SHP77 treated with DMSO at 0.1 percent for 48 hours (cell line): ENCODE measurements around the gene SPAG8.
A peak's percentile ranks its signal among the peaks of the same experiment; 100 is the strongest.

Source experiments
- DNase-seq: peaks from one replicate; lab custom pipeline; 2025; lab: John Stamatoyannopoulos, UW

The SPAG8 gene, protein sequence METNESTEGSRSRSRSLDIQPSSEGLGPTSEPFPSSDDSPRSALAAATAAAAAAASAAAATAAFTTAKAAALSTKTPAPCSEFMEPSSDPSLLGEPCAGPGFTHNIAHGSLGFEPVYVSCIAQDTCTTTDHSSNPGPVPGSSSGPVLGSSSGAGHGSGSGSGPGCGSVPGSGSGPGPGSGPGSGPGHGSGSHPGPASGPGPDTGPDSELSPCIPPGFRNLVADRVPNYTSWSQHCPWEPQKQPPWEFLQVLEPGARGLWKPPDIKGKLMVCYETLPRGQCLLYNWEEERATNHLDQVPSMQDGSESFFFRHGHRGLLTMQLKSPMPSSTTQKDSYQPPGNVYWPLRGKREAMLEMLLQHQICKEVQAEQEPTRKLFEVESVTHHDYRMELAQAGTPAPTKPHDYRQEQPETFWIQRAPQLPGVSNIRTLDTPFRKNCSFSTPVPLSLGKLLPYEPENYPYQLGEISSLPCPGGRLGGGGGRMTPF

DNA sequence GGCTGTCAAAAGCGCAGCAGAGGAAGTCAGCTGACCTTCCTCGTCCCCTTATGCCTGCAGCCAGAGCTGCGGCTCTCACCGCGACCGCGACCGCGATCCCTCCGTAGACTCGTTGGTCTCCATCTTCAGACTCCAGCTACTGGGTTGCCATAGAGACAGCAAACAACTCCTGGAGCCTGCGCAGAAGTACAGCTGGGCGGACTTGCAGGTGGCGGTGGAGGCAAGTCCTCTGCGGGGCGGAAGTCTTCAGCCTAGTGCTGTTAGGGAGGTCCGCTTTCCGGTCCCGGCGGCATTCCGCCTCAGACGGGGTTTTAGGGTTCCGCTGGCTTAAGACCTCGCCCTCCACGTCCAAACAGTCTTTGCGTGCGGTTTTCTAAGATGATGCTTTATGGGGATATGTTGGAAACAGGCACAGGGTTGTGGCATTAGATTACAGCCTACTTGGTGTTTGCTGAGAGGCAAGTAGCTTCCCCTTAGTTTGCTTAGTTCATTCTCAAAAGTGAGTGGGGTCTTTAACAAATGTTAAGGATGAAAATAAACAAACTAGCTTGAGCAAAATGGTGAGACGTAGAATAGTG lies at the start of gene SPAG8:
Gene SPAG8, minus strand, starts transcription at position 238 of the 578 bp plus-strand sequence. Its CDS starts 115 bp downstream, at position 123.
- DNase-seq: peak; percentile 70

DNA sequence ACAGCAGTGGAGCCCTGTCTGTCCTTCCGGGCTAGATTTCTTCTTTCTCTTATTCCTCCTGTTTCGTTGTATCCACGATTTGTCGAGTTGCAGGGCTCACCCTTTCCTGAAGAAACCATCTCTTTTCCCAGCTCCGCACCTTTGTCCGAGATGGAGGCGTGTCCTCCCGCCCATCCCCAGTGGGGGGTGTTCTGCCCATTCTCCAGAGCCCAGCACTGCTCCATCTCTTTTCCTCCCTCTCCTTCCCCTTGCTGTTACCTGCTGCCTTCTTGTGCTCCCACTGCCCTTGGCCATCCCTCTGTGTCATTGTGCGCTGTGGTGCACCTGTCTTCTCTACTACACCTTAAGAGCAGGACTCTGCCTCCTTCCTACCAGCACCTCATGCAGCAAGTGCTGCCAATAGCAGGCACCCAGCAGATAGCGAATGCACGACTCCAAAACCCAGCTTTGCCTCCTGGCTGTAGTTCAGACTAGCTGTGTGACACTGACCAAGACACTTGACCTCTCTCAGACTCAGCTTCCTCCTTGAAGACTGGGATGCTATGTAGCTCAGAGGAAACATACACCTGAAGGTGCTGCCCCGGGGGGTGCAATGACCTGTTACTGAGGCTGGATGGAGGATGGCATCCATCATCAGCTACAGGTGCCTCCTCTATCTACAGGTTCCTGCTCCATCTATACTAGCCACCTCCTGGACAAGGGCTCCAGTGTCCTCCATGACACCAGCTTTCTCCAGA lies 49.3 kb upstream of the SPAG8 start:
- DNase-seq: no peak

DNA sequence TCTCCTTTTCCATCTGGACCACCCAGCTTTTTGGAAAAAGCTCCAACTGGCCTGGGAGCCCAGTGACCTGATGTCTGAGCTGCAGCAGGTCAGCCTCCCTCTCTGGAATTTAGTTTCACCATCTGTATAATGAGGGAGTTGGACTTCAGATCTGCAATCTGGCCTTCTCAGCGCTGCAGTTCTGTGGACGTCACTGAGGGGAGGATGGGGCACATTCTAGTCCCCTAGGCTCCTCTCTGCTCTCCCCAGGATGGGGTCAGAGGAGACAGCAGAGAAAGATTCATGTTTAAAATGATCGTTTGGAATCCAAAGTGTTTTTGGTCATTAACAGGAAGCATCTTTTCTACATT lies 47.9 kb upstream of the SPAG8 start:
- DNase-seq: no peak

DNA sequence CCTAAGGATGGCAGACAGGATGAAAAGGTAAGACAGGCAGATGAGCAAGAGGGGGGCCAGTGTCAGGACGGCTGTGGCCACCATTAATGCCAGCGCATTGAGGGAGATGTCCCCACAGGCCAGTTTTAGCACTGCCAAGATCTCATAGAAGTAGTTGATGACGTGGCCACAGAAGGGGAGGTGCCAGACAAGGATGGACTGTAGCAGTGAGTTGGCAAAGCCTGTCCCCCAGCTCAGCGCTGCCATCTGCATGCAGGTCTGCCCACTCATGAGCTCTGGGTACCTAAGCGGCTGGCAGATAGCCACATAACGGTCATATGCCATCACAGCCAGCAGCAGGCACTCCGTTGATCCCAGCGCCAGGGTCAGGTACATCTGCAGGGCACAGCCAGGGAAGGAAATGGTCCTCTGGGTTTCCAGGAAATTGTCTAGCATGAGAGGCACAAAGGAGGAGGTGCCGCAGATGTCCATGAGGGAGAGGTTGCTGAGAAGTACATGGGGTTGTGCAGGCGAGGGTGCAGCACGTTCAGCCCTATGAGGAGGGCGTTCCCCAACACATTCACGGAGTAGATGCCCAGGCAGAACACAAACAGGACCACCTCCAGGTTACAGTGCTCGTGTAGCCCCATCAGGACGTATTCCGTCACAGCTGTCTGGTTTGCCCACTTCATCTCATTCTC lies 47.4 kb upstream of the SPAG8 start:
- DNase-seq: no peak

DNA sequence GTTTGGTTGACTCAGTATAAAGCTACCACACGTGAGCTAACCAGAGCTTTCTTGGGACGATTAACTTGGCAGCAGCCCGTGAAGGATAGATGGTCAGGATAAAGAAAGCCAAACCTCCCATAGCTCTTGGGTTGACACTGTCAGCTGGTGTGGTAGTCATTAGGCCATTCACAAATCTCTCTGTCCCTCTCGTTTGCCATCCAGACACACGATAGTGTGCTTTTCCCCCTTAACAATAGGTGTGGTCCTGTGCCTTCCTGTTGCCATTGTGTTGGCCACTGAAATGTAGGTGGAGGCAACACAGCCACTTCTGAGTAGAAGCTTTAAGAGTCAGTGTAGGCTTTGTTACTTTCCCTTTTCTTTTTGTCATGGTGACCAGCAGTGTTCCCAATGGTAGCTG lies 46.4 kb upstream of the SPAG8 start:
- DNase-seq: no peak

DNA sequence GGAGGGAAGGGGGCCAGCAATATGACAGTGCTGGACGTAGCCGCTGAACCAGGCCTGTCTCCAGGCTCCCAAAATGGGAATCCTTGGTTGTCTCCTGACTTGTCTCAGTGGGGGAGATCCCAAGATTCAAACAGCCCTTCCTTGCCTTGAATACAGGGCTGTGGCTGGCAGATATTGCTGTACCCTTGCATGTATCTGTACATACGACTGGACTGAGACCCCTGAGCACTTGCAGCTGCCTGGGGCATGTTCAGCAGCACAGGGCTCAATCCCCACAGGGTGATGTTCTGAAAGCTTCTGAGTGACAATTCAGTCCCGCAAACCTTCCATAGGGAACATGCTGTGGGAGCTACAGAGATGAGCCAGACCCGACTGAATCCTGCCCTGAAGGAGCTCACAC lies 44.8 kb upstream of the SPAG8 start:
- no peak for DNase-seq

DNA sequence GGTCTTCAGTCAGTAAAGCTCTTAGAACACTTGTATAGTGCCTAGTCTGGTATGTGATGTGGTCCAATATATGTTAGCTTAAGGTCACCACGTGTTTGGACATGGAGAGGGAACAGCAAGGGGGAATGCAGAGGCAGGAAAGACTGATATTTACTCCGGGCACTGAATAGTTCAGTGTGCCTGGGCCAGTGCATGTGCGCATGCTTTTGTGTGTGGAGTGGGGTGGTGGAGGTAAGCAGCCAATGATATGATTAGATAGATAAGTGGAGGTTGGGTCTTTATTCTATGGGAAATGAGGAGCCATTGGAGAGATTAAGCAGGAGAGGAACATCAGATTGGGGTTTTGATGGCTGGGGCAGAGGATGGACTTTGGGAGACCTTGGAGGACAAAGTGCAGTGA lies 44.1 kb upstream of the SPAG8 start:
- DNase-seq: no peak

DNA sequence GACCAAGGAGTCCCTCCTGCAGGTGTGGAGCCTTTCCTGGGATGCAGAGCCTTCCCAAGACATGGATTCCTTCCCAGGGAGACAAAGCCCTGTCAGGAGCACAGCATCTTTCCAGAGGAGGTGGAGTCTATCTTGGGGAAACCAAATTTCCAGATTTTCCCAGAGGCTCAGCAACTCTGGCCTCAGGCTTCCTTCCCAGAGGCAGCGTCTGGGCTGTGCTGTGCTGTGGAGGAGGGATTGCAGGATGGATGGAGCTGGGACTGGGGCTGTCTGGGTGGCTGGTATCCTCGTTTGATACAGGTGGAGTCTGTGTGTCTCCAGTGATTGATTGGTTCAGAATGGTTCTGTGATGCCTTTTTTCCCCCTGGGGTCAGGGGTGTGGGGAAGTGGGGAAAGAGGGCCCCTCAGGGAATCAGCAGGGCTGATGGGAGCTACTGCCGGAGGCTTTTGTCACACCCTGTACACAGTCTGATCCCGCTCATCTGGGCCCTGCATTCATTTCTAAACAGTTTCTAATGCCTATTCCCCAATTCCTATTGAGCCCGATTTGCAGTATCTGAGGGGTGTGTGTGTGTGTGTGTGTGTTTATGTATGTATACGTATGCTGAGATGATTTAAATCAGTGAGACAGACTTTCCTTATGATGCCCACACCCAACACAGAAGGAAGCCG lies 42.2 kb upstream of the SPAG8 start:
- DNase-seq: no peak

DNA sequence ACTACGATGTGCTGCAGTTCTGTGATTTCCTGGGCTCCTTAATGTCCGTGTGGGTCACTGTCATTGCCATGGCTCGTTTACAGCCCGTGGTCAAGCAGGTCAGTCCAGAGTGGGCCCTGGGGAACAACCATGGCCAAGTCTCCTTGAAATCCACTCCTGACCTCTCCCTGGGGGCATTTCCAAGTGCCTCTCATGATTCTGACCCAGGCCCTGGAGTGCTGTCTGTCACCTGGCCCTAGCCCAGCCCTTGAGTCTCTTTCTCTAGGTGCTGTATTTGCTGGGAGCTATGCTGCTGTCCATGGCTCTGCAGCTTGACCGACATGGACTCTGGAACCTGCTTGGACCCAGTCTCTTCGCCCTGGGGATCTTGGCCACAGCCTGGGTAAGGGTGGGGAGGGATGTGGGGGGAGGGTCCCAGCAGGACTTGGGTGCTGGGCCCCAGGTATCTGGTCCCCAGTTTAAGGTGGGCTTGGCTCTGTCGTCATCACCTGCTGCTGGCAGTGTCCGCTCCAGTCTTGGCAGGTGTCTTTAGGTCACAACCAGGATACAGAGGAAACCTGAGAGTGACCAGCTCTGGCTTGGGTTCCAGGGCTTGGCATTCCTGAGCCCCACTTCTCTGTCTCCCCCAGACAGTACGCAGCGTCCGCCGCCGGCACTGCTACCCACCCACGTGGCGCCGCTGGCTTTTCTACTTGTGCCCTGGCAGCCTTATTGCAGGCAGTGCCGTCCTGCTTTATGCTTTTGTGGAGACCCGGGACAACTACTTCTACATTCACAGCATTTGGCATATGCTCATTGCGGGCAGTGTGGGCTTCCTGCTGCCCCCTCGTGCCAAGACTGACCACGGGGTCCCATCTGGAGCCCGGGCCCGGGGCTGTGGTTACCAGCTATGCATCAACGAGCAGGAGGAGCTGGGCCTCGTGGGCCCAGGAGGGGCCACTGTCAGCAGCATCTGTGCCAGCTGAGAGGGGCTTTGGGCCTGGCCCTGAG lies 41.1 kb upstream of the SPAG8 start:
- no peak for DNase-seq

DNA sequence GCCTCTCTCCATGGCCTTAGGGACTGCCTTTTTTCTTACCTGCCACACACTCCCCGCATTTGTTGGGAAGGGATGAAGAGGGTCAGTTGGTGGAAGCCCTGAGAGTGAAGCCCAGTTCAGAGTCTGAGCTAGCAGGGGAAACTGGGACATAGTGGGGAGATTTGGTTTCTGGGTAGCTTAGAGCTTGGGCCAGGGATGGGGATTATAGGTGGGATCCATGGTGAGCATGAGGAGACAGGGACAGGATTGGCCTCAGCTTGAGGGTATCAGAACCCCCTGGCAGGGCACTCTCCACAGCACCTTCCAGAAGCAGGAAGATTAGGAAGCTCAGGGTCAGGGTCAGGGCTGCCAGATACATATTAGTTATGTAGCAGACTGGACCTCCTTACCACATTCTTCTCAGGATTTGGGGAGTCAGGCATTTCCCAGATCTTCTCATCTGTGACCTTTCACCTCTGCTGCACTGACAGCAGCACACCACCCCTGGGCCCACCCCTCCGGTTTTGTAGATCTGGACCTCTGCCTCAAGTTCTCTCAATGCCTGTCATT lies 40.3 kb upstream of the SPAG8 start:
- DNase-seq: no peak

DNA sequence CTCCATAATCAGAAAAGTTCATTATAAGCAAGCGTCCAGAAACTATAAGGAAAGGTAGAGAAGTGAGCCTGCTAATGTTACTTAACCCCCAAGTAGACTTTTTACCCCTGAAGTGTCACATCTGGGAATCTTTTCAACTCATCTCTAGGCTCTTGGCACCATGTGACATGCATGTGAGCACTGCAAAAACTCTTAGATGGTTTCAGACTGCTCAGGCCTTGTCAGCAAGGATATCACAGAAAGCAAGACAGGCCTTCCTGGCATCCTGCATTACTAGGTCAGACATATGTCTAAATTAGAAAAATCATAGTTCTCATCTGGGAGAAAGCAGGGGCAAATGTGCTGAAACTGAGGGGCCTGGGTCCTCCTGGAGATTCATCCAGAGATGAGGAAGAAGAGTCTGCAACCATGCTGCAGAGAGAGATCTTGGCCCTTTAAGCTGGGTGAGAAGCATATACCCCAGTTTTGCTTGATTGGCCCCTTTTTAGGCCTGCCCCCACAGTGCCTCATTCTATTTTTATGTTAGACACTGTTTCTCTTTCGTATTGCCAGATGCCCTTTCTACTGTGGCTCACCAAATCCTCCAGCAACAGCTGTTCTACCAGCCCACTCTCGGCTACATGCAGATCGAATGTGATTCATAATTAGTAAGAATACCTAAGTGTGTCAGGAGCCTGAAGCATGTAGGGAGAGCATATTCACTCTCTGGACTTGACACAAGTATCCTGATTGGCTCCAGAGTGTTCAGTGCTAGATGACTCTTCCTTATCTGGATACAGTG lies 35.9 kb upstream of the SPAG8 start:
- no peak for DNase-seq

DNA sequence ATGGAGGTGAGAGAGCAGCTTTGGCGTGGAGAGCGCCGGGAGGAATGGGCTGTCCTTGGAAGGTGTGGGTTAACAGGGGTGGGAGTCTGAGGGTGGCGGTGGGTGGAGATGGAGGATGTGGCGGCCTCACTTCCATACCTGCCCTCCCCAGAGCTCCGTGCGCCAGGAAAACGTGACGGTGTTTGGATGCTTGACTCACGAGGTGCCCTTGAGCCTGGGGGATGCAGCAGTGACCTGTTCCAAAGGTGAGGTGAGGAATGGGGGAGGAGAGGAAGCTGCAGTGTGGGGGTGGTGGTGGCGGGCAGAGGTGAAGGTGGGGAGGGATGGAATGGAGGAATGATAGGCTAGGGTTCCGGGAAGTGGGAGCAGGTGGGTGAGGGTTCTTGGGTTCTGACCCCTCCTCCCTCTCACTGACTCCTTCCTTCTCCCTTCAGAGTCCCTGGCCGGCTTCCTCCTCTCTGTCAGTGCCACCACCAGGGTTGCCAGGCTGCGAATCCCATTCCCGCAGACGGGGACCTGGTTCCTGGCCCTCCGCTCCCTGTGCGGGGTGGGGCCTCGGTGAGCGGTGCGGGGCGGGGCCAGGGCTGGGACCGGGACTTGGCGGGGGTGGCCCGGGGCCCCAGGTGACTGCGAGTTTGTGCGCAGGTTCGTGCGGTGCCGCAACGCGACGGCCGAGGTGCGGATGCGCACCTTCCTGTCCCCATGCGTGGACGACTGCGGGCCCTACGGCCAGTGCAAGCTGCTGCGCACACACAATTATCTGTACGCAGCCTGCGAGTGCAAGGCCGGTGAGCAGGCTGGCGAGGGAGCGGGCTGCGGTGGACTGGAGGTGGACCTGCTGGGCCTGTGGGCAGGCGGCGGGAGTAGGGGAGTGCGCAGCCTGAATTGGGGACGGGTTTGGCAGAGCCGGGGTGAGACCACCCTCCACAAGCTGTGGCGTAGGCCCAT lies 34.0 kb upstream of the SPAG8 start:
- DNase-seq: no peak

DNA sequence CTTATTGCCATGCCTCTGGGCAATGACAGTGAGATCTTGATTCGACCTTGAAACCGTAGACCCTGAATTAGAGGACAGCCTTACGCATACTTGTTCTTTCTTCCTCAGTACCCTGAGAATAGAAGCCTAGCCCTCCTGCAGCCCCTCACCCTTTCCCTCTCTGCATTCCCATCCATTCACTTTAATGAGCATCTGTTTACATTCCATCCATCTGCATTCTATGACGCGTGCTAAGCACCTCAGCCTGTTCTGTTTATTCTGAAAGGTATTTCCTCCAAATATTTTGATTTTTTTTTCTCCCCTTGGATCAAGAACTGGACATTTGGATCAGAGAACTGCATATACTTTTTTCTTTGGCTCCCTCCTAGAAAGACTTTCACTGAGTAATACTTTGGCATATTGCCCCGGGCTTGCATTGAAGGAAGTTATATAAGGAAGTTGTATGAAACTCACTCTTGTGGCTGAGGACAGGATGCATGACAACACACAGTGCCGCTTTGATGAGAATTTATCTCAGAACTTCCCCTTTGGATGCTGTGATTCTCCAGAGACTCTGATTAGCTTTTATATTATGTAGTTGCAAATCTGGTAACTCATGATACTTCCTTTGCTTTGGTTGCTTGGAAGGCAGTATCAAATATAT lies 32.7 kb upstream of the SPAG8 start:
- no peak for DNase-seq

DNA sequence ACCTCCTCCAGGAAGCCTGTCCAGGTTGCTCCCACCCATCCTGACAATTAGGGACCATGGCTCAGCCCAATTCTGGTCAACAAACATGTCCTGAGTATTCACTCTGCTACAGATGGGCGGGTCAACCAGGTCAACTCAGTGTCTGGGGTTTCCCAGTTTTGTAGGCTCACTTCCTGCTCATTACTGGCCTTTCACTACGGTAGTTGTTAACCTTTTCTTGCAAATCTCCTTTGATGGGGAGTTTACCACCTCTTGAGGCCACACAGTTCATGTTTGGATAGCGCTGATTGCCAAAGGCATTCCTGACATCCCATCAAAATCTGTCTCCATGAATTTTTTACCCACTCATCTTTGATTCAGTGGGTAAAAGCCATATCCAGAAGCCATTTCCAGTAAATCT lies 30.7 kb upstream of the SPAG8 start:
- no peak for DNase-seq

DNA sequence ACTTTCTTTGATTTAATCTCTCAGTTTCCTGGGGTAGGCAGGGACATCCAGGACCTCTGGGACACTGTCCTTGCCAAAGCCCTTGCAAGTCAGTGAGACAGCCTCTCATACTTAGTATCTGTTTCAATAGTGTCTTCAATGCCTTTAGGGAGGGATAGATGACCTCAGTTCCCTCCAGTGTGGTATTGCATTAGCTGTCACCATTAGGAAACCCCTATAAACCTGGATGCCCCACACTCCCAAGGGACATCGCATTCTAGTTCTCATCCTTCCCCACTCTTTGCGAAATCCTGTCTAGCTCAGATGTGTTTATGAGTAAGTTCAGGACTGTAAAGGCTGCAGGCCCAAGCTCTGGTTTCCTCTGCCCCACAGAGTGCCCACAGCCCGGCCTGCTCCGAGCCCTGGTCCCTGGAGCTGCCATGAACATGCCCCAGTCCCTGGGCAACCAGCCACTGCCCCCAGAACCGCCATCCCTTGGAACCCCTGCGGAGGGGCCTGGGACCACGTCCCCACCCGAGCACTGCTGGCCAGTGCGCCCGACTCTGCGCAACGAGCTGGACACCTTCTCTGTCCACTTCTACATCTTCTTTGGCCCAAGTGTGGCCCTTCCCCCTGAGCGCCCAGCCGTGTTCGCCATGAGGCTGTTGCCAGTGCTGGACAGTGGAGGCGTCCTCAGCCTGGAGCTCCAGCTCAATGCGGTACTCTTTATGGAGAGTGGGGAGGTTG lies 30.1 kb upstream of the SPAG8 start:
- no peak for DNase-seq

DNA sequence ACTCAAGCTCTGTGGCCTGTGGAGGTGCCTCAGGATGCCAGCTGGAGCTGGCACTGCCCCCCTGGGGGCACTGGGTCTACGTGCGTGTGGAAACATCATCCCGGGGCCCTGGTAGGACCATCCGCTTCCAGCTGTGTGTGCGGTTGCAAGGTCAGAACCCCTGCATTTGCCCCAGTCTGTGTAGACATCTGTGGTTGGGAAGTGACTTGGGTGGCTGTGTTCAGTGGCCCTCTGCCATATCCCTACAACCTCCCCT lies 29.5 kb upstream of the SPAG8 start:
- DNase-seq: no peak

DNA sequence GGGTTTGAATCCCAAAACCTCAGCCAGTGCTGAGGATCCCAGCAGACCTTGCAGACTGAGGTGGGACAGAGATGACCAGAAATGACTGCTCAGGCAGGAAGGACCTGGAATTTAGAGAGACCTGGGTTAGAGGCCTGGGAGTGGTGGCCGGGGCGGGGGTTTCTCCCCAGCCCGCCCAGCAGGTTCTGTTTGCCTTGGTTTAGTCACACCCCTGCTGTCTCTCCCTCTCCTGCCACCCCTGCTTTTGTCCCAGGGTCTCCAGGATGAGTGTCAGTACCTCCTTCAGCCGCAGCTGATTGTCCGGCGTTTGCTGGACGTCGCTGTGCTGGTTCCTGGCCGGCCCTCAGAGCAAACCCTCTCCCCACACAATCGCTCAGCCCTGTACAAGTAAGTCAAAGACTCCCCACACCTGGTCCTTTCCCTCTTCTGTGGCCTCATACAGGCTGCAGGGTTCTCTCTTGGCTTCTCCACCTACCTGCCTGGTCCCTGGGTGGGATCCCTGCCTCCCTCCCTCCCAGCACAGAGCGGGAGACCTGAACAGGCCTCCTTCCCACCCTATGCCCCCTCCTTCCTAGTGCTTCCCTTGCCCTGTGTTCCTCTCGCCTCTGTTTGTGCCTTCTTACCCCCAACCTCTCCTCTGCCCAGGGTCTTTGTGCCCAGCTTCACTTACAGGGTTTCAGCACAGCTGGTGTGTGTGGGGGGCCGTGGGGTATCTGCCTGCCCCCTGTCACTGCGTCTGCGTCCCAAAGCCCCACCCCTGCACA lies 29.0 kb upstream of the SPAG8 start:
- no peak for DNase-seq
